ENCODE results near the gene JSRP1.

JSRP1 gene

DNA sequence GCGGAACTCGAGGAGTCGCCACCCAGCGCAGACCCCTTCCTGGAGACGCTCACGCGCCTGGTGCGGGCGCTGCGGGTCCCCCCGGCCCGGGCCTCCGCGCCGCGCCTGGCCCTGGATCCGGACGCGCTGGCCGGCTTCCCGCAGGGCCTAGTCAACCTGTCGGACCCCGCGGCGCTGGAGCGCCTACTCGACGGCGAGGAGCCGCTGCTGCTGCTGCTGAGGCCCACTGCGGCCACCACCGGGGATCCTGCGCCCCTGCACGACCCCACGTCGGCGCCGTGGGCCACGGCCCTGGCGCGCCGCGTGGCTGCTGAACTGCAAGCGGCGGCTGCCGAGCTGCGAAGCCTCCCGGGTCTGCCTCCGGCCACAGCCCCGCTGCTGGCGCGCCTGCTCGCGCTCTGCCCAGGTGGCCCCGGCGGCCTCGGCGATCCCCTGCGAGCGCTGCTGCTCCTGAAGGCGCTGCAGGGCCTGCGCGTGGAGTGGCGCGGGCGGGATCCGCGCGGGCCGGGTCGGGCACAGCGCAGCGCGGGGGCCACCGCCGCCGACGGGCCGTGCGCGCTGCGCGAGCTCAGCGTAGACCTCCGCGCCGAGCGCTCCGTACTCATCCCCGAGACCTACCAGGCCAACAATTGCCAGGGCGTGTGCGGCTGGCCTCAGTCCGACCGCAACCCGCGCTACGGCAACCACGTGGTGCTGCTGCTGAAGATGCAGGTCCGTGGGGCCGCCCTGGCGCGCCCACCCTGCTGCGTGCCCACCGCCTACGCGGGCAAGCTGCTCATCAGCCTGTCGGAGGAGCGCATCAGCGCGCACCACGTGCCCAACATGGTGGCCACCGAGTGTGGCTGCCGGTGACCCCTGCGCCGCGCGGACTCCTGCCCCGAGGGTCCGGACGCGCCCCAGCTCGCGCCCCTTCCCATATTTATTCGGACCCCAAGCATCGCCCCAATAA, 4.8 kb downstream of the JSRP1 start:
- in situ Hi-C loops (cut with HindIII; ENCODE audit: low pct_unique_long_range_greater_than_20kb, low sequenced_read_pairs), result no loop called here
- no peak for DNase-seq (ENCODE audit: low read depth in 1 of 2, low spot score in 1 of 2)
- no peak for TF ChIP-seq JUND (IDR thresholded peaks at IDR 0.05; ENCODE audit: low read depth)

GRCh38 chr19:2250766-2251105, 5.5 kb downstream of the JSRP1 start:
- in situ Hi-C loops (cut with HindIII; ENCODE audit: low pct_unique_long_range_greater_than_20kb, low sequenced_read_pairs), result no loop called here
- no peak for DNase-seq (ENCODE audit: low read depth in 1 of 2, low spot score in 1 of 2)

DNA sequence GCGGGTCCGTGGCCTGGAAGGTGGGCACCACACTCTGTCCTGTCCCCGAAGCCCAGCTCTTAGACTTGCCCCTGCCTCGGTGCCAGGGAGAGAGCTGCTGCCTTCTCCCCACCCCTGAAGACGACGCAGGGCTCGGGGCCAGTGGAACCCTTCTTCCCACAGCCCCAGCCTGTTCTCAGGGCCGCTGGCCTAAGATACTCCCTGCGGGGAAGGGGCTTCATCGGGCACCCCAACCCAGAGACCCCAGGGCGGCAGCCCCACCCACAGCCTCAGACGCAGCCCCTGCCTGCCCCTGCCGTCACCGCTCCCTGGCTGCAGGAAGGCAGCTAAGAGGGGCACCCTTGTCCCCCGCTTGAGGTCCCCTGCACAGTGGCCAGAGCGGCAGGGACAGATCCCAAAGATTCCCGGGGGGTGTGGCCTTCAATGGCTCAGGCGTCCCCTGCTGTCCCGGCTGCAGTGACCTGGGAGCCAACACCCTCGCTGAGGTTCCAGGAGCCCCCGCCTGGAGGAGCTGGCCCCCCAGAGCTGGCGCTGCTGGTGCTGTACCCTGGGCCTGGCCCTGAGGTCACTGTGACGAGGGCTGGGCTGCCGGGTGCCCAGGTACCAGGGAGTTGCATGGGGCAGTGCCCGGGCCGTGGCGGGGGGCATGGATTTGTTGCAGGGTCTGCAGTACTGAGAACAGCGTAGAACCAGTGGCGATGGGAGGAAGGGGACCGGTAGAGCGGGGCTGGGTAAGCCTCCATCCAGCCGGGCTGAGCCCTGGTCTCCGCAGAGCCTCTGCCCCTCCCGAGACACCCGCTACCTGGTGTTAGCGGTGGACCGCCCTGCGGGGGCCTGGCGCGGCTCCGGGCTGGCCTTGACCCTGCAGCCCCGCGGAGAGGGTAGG, 6.1 kb downstream of the JSRP1 start:
- no peak for DNase-seq (ENCODE audit: low read depth in 1 of 2, low spot score in 1 of 2)
- in situ Hi-C loops (cut with HindIII; ENCODE audit: low pct_unique_long_range_greater_than_20kb, low sequenced_read_pairs), result no loop called here
- TF ChIP-seq JUND (IDR thresholded peaks at IDR 0.05; ENCODE audit: low read depth), result no peak

More at GRCh38 chr19:2250766-2251105, 5.5 kb downstream of the JSRP1 start:
- no peak for TF ChIP-seq JUND (IDR thresholded peaks at IDR 0.05; ENCODE audit: low read depth)

- DNase-seq (ENCODE audit: low read depth in 1 of 2, low spot score in 1 of 2), result no peak
- in situ Hi-C loops (cut with HindIII; ENCODE audit: low pct_unique_long_range_greater_than_20kb, low sequenced_read_pairs), result no loop called here
- TF ChIP-seq JUND (IDR thresholded peaks at IDR 0.05; ENCODE audit: low read depth), result no peak
These were observed 7.0 kb downstream of the JSRP1 start, which contains the start of gene AMH for GRCh38 chr19:2249010-2249866. TSS of gene AMH (plus strand) at chr19:2249323. CDS start at chr19:2249333, 10 bp downstream.

GRCh38 chr19:2248136-2249009, 7.8 kb downstream of the JSRP1 start:
- DNase-seq (ENCODE audit: low read depth in 1 of 2, low spot score in 1 of 2), result no peak
- in situ Hi-C loops (cut with HindIII; ENCODE audit: low pct_unique_long_range_greater_than_20kb, low sequenced_read_pairs), result no loop called here
- TF ChIP-seq JUND (IDR thresholded peaks at IDR 0.05; ENCODE audit: low read depth), result no peak

- no peak for TF ChIP-seq JUND (IDR thresholded peaks at IDR 0.05; ENCODE audit: low read depth)
- DNase-seq (ENCODE audit: low read depth in 1 of 2, low spot score in 1 of 2), result no peak
- in situ Hi-C loops (cut with HindIII; ENCODE audit: low pct_unique_long_range_greater_than_20kb, low sequenced_read_pairs), result no loop called here
These were observed 8.7 kb downstream of the JSRP1 start for GRCh38 chr19:2247433-2248101.

- peak in 1 of 2 experiments; percentile 39 for DNase-seq (ENCODE audit: low read depth in 1 of 2, low spot score in 1 of 2)
- in situ Hi-C loops (cut with HindIII; ENCODE audit: low pct_unique_long_range_greater_than_20kb, low sequenced_read_pairs), result no loop called here
- TF ChIP-seq JUND (IDR thresholded peaks at IDR 0.05; ENCODE audit: low read depth), result no peak
These were observed 9.3 kb downstream of the JSRP1 start for GRCh38 chr19:2246801-2247361.

GRCh38 chr19:2246014-2246620, 10.1 kb downstream of the JSRP1 start:
- in situ Hi-C loops (cut with HindIII; ENCODE audit: low pct_unique_long_range_greater_than_20kb, low sequenced_read_pairs), result no loop called here
- no peak for DNase-seq (ENCODE audit: low read depth in 1 of 2, low spot score in 1 of 2)
- no peak for TF ChIP-seq JUND (IDR thresholded peaks at IDR 0.05; ENCODE audit: low read depth)

GRCh38 chr19:2245273-2245672, 10.9 kb downstream of the JSRP1 start:
- no peak for DNase-seq (ENCODE audit: low read depth in 1 of 2, low spot score in 1 of 2)
- TF ChIP-seq JUND (IDR thresholded peaks at IDR 0.05; ENCODE audit: low read depth), result no peak
- in situ Hi-C loops (cut with HindIII; ENCODE audit: low pct_unique_long_range_greater_than_20kb, low sequenced_read_pairs), result no loop called here

GRCh38 chr19:2244486-2244885, 11.7 kb downstream of the JSRP1 start:
- in situ Hi-C loops (cut with HindIII; ENCODE audit: low pct_unique_long_range_greater_than_20kb, low sequenced_read_pairs), result no loop called here
- no peak for TF ChIP-seq JUND (IDR thresholded peaks at IDR 0.05; ENCODE audit: low read depth)
- DNase-seq (ENCODE audit: low read depth in 1 of 2, low spot score in 1 of 2), result no peak
